ENCODE measurements around the gene BFSP2. TPM values are rescaled to one million over a fixed set of nuclear protein-coding genes. Genes with fewer than 3 reads are reported as not detected.

The BFSP2 gene
- total RNA-seq, 4 donors from 2014 or later = not detected

DNA sequence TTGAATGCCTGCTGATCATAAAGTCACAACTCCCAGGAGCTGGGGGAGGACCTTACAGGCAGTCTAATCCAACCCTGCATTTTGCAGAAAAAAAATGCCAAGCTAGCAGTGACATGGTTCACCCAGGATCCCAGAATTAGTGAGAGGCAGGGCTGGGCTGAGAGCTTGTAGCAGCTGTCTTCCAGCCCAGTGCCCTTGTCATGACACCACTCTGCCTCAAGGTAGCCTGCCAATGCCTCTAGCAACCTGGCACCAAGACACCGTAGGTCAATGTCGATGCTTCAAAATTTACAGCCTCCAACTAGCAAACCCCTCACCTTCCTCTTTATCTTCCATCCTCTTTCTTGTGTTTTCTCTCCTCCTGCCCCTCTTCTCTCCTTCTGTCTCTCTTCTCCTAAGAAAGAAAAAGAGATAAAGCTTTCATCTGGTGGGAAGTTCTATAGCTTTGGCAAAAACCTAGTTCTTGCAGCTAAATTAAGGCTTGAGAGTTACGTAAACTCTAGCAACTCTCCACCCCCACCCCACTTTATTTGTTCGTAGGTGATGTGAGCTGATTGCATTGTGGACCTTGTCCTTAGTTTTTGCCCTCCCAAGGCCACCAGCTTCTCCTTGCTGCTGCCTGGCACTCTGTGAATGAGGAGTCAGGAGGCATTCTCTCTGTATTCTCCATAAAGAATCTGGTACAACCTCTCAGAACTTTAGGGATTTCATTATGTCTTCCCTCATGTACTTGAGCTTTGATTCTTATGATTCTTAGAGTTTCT lies 18.3 kb upstream of the BFSP2 start:
- Histone ChIP-seq H3K27ac (no peak overlapping the region), H3K4me3 (replicated peaks in 1 of 3) (no peak overlapping the region), H3K36me3 (no peaks in the 10 kb centered on the region), H3K27me3 (no peaks in the 10 kb centered on the region), H3K9me3 (no peaks in the 10 kb centered on the region), H3K4me1 (peaks cover 6 to 16% of the 10 kb centered on the region in 2 donors)
- 65 to 95% methylated on average over 4 of the region's 4 CpGs for WGBS, 2 donors
- intact Hi-C loops (cut with DNase I) = loop anchor here (5.0 kb wide), 2 partner anchors 344 to 654 kb away; partner anchors contain the start of gene TMEM108
- DNase-seq = no peak
- TF ChIP-seq CTCF (IDR thresholded peaks at IDR 0.05) (no peak), POLR2A (IDR thresholded peaks at IDR 0.05) (no peak)

DNA sequence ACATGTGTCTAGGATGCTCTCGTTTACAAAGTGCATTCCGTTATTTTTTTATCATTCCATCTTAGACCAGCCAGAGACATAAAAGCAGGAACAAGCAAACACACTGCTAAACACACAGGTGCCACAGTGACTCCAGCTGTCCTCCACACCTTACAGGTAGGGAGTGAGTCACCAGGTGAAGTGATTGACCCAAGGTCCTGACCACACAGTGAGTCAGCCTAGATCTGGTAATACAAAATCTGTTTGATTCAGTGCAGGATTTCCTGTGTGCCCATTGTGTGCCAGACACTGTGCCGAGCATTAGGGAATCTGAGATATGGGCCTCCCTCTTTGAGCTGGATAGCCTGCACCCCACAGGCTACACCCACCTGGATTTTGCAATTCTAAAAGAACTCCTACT lies 16.7 kb upstream of the BFSP2 start:
- no peak overlapping the region for H3K27ac ChIP-seq
- no peak for DNase-seq
- H3K4me1 ChIP-seq = peaks cover 6 to 16% of the 10 kb centered on the region in 2 donors
- no peaks in the 10 kb centered on the region for H3K36me3 ChIP-seq
- 76 to 86% methylated on average over 3 of the region's 3 CpGs for WGBS, 2 donors
- intact Hi-C loops (cut with DNase I) = loop anchor here (5.0 kb wide), 2 partner anchors 346 to 656 kb away; partner anchors contain the start of gene TMEM108
- no peaks in the 10 kb centered on the region for H3K9me3 ChIP-seq
- no peaks in the 10 kb centered on the region for H3K27me3 ChIP-seq
- no peak overlapping the region for H3K4me3 ChIP-seq (replicated peaks in 1 of 3)
- TF ChIP-seq CTCF (IDR thresholded peaks at IDR 0.05) = no peak
- no peak for TF ChIP-seq POLR2A (IDR thresholded peaks at IDR 0.05)

- WGBS, 2 donors = 71 to 82% methylated on average over 5 of the region's 5 CpGs
- no peak for TF ChIP-seq POLR2A (IDR thresholded peaks at IDR 0.05)
- no peak for TF ChIP-seq CTCF (IDR thresholded peaks at IDR 0.05)
- DNase-seq = no peak
- intact Hi-C loops (cut with DNase I) = loop anchor here (5.0 kb wide), 2 partner anchors 346 to 656 kb away; partner anchors contain the start of gene TMEM108
- H3K4me3 ChIP-seq (replicated peaks in 1 of 3) = no peak overlapping the region
- no peaks in the 10 kb centered on the region for H3K27me3 ChIP-seq
- no peaks in the 10 kb centered on the region for H3K36me3 ChIP-seq
- H3K9me3 ChIP-seq = no peaks in the 10 kb centered on the region
- H3K27ac ChIP-seq = no peak overlapping the region
- peaks cover 6 to 17% of the 10 kb centered on the region in 2 donors for H3K4me1 ChIP-seq
Measured at GRCh38 chr3:133383741-133384140, 16.1 kb upstream of the BFSP2 start.

DNA sequence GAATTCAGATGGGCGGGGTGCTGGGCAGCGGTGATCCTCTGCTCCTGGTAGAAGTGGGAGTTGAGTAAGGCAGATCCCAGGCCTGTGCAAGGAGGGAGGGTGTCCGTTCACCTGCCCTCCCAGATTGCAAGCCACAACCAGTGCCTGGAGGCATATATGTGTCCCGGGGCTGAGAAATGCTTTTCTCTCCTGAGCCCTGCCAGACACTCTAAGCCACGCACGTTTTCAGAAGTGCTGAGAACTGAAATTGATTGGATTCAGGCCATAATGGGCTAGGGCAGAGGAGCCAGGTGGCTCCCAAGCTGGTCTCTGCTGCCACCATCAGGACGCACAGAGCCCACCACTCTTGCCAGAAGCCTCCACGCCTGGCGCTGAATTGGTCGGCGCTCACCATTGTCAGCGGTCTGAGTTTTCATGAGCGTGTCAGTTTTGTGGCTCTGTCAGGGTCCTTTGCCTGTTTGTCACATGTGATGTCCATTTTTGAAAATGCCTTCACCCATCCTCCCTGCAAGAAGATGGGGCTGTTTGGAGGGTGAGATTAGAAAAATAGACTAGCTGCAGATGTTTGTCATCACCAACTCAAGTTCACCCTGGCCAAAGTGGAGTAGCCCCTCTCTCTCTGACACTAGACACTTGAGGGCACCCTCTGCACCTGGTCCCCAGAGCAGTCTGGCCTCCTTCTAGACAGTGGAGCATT lies 15.4 kb upstream of the BFSP2 start:
- Histone ChIP-seq H3K27ac (no peak overlapping the region), H3K4me3 (replicated peaks in 1 of 3) (no peak overlapping the region), H3K36me3 (no peaks in the 10 kb centered on the region), H3K9me3 (no peaks in the 10 kb centered on the region), H3K4me1 (peaks cover 6 to 21% of the 10 kb centered on the region in 2 donors), H3K27me3 (no peaks in the 10 kb centered on the region)
- TF ChIP-seq CTCF (IDR thresholded peaks at IDR 0.05) = peak; percentile 46 to 96 (median 94)
- TF ChIP-seq POLR2A (IDR thresholded peaks at IDR 0.05) = no peak
- intact Hi-C loops (cut with DNase I) = loop anchor here (5.0 kb wide), 2 partner anchors 347 to 657 kb away; partner anchors contain the start of gene TMEM108
- 15 to 19% methylated on average over 12 of the region's 13 CpGs for WGBS, 2 donors
- peak; percentile 78 to 82 for DNase-seq

DNA sequence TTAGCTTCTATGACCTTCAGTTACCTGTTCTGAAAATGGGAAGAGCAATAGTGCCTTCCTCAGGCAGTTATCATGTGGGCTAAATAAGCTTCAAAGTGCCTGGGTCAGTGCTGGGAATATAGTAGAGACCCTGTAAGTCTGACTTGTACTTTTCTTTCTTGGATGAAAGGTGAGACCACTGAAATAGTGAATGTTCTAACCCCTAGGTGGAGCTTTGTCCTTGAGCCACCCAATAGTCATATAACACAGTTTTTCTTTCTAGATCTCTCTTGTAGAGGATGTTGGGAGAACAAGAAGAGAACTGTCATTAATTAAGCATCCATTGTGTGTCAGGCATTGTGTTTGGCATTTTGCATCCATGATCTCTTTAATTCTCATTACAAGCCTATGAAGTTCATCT lies 13.0 kb upstream of the BFSP2 start:
- intact Hi-C loops (cut with DNase I) = no loop called here
- Histone ChIP-seq H3K36me3 (no peaks in the 10 kb centered on the region), H3K4me3 (replicated peaks in 1 of 3) (no peak overlapping the region), H3K27ac (no peak overlapping the region), H3K27me3 (no peaks in the 10 kb centered on the region), H3K9me3 (no peaks in the 10 kb centered on the region), H3K4me1 (peaks cover 6 to 21% of the 10 kb centered on the region in 2 donors)
- TF ChIP-seq CTCF (IDR thresholded peaks at IDR 0.05) = no peak
- TF ChIP-seq POLR2A (IDR thresholded peaks at IDR 0.05) = no peak
- DNase-seq = no peak
